GM18517 (cell line): ENCODE data around the gene CHST13.
A peak's percentile ranks its signal among the peaks of the same experiment; 100 is the strongest.

Experiments used
- ATAC-seq: cut with Tn5 transposase; IDR thresholded peaks from one replicate; pipeline ENCODE4 v1.9.1; 2021; ENCODE audit warnings: mild to moderate bottlenecking, moderate library complexity; ENCODE audit not compliant: unreplicated experiment

The CHST13 gene

GRCh38 chr3:126523745-126524428 lies at the start of gene CHST13:
Gene CHST13, plus strand, starts transcription at chr3:126524155. Its CDS starts 178 bp downstream, at chr3:126524333.
- no peak for ATAC-seq

GRCh38 chr3:126474498-126475412 lies 49.2 kb upstream of the CHST13 start:
- peak; percentile 27 for ATAC-seq

GRCh38 chr3:126475413-126476114 lies 48.4 kb upstream of the CHST13 start, which contains the start of gene ZXDC:
Gene ZXDC, minus strand, starts transcription at chr3:126475891. Its CDS starts 26 bp downstream, at chr3:126475865.
- peak; percentile 67 for ATAC-seq

GRCh38 chr3:126476166-126477060 lies 47.5 kb upstream of the CHST13 start:
- peak; percentile 27 for ATAC-seq

- no peak for ATAC-seq
Observed at GRCh38 chr3:126477061-126477380, 46.9 kb upstream of the CHST13 start.

- no peak for ATAC-seq
Observed at GRCh38 chr3:126478581-126479310, 45.2 kb upstream of the CHST13 start.

GRCh38 chr3:126479642-126480041 lies 44.3 kb upstream of the CHST13 start:
- ATAC-seq = no peak

GRCh38 chr3:126480206-126480605 lies 43.7 kb upstream of the CHST13 start:
- no peak for ATAC-seq

- ATAC-seq = no peak
Observed at GRCh38 chr3:126480861-126481260, 43.1 kb upstream of the CHST13 start.

GRCh38 chr3:126481808-126482502 lies 42.0 kb upstream of the CHST13 start:
- ATAC-seq = no peak

- no peak for ATAC-seq
Observed at GRCh38 chr3:126482503-126483255, 41.3 kb upstream of the CHST13 start.

- no peak for ATAC-seq
Observed at GRCh38 chr3:126483321-126483761, 40.6 kb upstream of the CHST13 start.

GRCh38 chr3:126484148-126484547 lies 39.8 kb upstream of the CHST13 start:
- ATAC-seq = no peak

- no peak for ATAC-seq
Observed at GRCh38 chr3:126484662-126485061, 39.3 kb upstream of the CHST13 start.

- no peak for ATAC-seq
Observed at GRCh38 chr3:126485176-126485897, 38.6 kb upstream of the CHST13 start.

GRCh38 chr3:126485956-126486355 lies 38.0 kb upstream of the CHST13 start:
- no peak for ATAC-seq

- no peak for ATAC-seq
Observed at GRCh38 chr3:126486360-126486847, 37.6 kb upstream of the CHST13 start.
